Measurements from ENCODE around the gene PPL. TPM values are rescaled to one million over a fixed set of nuclear protein-coding genes. Genes with fewer than 3 reads are reported as not detected.

PPL gene
- total and polyA plus RNA-seq, 2 of the 8 experiments (the other 6 are each of a cell fraction or from before 2014, with no cell fraction given) = 11.3 to 29.5 TPM

- WGBS, 2 experiments (ENCODE audit: extremely low coverage in 1 of 2, insufficient coverage in 1 of 2, insufficient read length in 1 of 2, insufficient replicate concordance in 2 of 2, low coverage in 1 of 2, low lambda C conversion rate in 2 of 2, missing lambda C conversion rate in 1 of 2) = 75% methylated on average over 2 of the region's 2 CpGs; no CpG with 5 or more reads in 1 of the 2 experiments
- peaks cover 0 to 12% of the 10 kb centered on the region in 2 experiments for H4K20me1 ChIP-seq (replicated peaks in 1 of 2; ENCODE audit: control insufficient read depth in 1 of 2, insufficient read depth in 2 of 2, low read length in 2 of 2)
- H2AFZ ChIP-seq (ENCODE audit: low read length) = no peak overlapping the region
- TF ChIP-seq GTF2F1 (IDR thresholded peaks at IDR 0.05; ENCODE audit: borderline replicate concordance, low read depth, low read length) (no peak), CBX8 (IDR thresholded peaks at IDR 0.05; ENCODE audit: borderline replicate concordance, low read depth, low read length) (no peak), PHF8 (conservative IDR thresholded peaks at IDR 0.05; ENCODE audit: low read depth, low read length) (no peak)
Measured at GRCh38 chr16:4927661-4928060, 9.3 kb downstream of the PPL start.

More at GRCh38 chr16:4927661-4928060, 9.3 kb downstream of the PPL start:
- Histone ChIP-seq H4K91ac (replicated peaks; ENCODE audit: insufficient read length, low read length) (no peak overlapping the region), H3K27me3 (replicated peaks in 1 of 4; ENCODE audit: control insufficient read depth in 3 of 4, extremely low read depth in 1 of 4, insufficient read depth in 3 of 4, low read length in 3 of 4) (no peaks in the 10 kb centered on the region; a peak in 1 of 7 replicates), H3K79me2 (ENCODE audit: control insufficient read depth in 1 of 2, insufficient read depth in 2 of 2, low read length in 2 of 2) (peaks cover 0 to 6% of the 10 kb centered on the region in 2 experiments; a peak in 2 of 4 replicates), H3K18ac (ENCODE audit: extremely low read depth, low read length) (no peak overlapping the region), H2BK20ac (ENCODE audit: low read length) (no peak overlapping the region), H3K56ac (replicated peaks; ENCODE audit: insufficient read length, low read depth, low read length) (no peak overlapping the region), H2AK5ac (ENCODE audit: low read depth, low read length) (no peak overlapping the region), H3K4me3 (ENCODE audit: extremely low read depth in 1 of 4, insufficient read depth in 2 of 4, low read depth in 3 of 4, low read length in 4 of 4) (no peak overlapping the region), H3K23ac (ENCODE audit: insufficient read length) (no peak overlapping the region), H4K8ac (ENCODE audit: extremely low read depth, insufficient read depth, low read length) (no peak overlapping the region), H2BK120ac (replicated peaks; ENCODE audit: low read depth, low read length) (no peak overlapping the region), H3K79me1 (ENCODE audit: low read depth, low read length) (peaks cover 4% of the 10 kb centered on the region), H4K5ac (ENCODE audit: insufficient read length, low read depth, low read length) (no peak overlapping the region), H3K9ac (replicated peaks in 1 of 4; ENCODE audit: extremely low read depth in 1 of 4, low read depth in 3 of 4, low read length in 3 of 4) (no peak overlapping the region), H2BK5ac (ENCODE audit: low read depth, low read length) (no peak overlapping the region), H3K9me3 (ENCODE audit: insufficient read depth in 2 of 2, low read depth in 1 of 2, low read length in 1 of 2) (peaks cover 4 to 5% of the 10 kb centered on the region in 2 experiments; a peak in 2 of 4 replicates), H3K4ac (replicated peaks; ENCODE audit: insufficient read length, low read depth, low read length) (no peak overlapping the region), H3K23me2 (ENCODE audit: low read depth, low read length) (no peaks in the 10 kb centered on the region), H2BK15ac (ENCODE audit: low read length) (no peak overlapping the region), H2BK12ac (ENCODE audit: low read depth, low read length) (no peak overlapping the region), H3K36me3 (ENCODE audit: control insufficient read depth in 2 of 4, insufficient read depth in 4 of 4, low read length in 3 of 4) (peaks cover 0 to 8% (median 2%) of the 10 kb centered on the region in 4 experiments; a peak in 3 of 8 replicates), H3K14ac (ENCODE audit: insufficient read length) (no peak overlapping the region), H3K4me2 (ENCODE audit: insufficient read depth in 1 of 2, low read depth in 2 of 2, low read length in 2 of 2) (no peak overlapping the region), H3K27ac (ENCODE audit: low read depth, low read length) (no peak overlapping the region), H3K4me1 (replicated peaks in 1 of 4; ENCODE audit: control insufficient read depth in 3 of 4, insufficient read depth in 4 of 4, low read length in 3 of 4) (peaks cover 0 to 8% (median 3%) of the 10 kb centered on the region in 4 experiments; a peak in 4 of 7 replicates)
- DNase-seq (ENCODE audit: low read depth in 1 of 2, low spot score in 2 of 2) (no peak), FAIRE-seq (no peak)
- ChIA-PET CTCF (ENCODE audit: partially characterized antibody) (interaction anchor here (0.7 to 1.1 kb wide), 3 partner anchors 9 to 245 kb away, joined by 3 read pairs; no protein-coding TSS in a partner anchor), POLR2A (ENCODE audit: partially characterized antibody) (interaction anchor here (3.0 kb wide), 1 partner anchor 8 kb away, joined by 11 read pairs; no protein-coding TSS in a partner anchor)

Data from H1 (cell line).